Panc1 (cell line): ENCODE data around the gene MFAP3. TPM values are rescaled to one million over a fixed set of nuclear protein-coding genes. Genes with fewer than 3 reads are reported as not detected.

Experiments used
- ATAC-seq: fragments of 200-7000 bp; cut with Tn5 transposase; 2 replicates; pipeline ENCODE4 v1.9.1; 2020; ENCODE audit warnings: mild to moderate bottlenecking, moderate library complexity
- BruUV-seq: library from RNA; stranded (reverse); fragments of 400-500 nt; replicated peaks from 2 replicates; lab custom pipeline; 2021; lab: Mats Ljungman, UMichigan
- CTCF ChIA-PET: fragments of 300-600 bp; sonication (Branson Sonifier 250); formaldehyde crosslinking; loops from one replicate; lab custom pipeline; 2022; ENCODE audit warnings: antibody characterized with exemption; lab: Charles Lee
- POLR2A ChIA-PET: fragments of 300-600 bp; sonication (Branson Sonifier 250); formaldehyde crosslinking; loops from one replicate; lab custom pipeline; 2022; ENCODE audit warnings: antibody characterized with exemption; lab: Charles Lee
- DNase-seq: peaks from one replicate; pipeline ENCODE4 v3.0.0-alpha.2; 2010; ENCODE audit warnings: low read depth, low spot score
- H3K27ac ChIP-seq: 2 replicates; pipeline ENCODE4 v1.5.1; 2011; ENCODE audit warnings: mild to moderate bottlenecking, low read length, inconsistent platforms
- H3K27me3 ChIP-seq: fragments of 200-500 bp; sonication (Bioruptor generic); 2 replicates; pipeline ENCODE4 v1.6.0; 2014; ENCODE audit warnings: low read length, inconsistent platforms; ENCODE audit not compliant: control insufficient read depth, insufficient read depth
- H3K36me3 ChIP-seq: fragments of 200-500 bp; sonication (Bioruptor generic); 2 replicates; pipeline ENCODE4 v1.5.1; 2014; ENCODE audit warnings: inconsistent platforms, mild to moderate bottlenecking, low read length, moderate library complexity; ENCODE audit not compliant: control insufficient read depth, insufficient read depth
- H3K4me1 ChIP-seq: 2 replicates; pipeline ENCODE4 v1.5.1; 2011; ENCODE audit warnings: inconsistent platforms, mild to moderate bottlenecking, low read length, moderate library complexity; ENCODE audit not compliant: control insufficient read depth, insufficient read depth
- H3K4me3 ChIP-seq, 2 experiments: 2 replicates each; pipeline ENCODE4 v1.5.1; 2011 to 2012; ENCODE audit warnings: low read depth in 2 of 2, low read length in 2 of 2, mild to moderate bottlenecking in 2 of 2, inconsistent platforms in 1 of 2, moderate library complexity in 1 of 2
- H3K9me3 ChIP-seq: fragments of 200-500 bp; sonication (Bioruptor generic); 2 replicates; pipeline ENCODE4 v1.5.1; 2014; ENCODE audit warnings: low read depth, mild to moderate bottlenecking, inconsistent platforms, low read length, moderate library complexity; ENCODE audit not compliant: control insufficient read depth, insufficient read depth
- POLR2AphosphoS5 ChIP-seq: IDR thresholded peaks from 2 replicates; pipeline ENCODE4 v1.6.1; 2012; ENCODE audit warnings: mild to moderate bottlenecking, low read depth, low read length, moderate library complexity
- REST ChIP-seq, 2 experiments: IDR thresholded peaks; 2 replicates each; pipeline ENCODE4 v1.6.1; 2011 to 2012; ENCODE audit warnings: low read depth in 2 of 2, control low read depth in 1 of 2, low read length in 1 of 2, mild to moderate bottlenecking in 1 of 2, moderate library complexity in 1 of 2; ENCODE audit not compliant: insufficient read depth in 1 of 2
- SIN3A ChIP-seq: IDR thresholded peaks from 2 replicates; pipeline ENCODE4 v1.6.1; 2012; ENCODE audit warnings: low read depth, mild to moderate bottlenecking, low read length, moderate library complexity, borderline replicate concordance; ENCODE audit not compliant: insufficient read depth
- TCF7L2 ChIP-seq: IDR thresholded peaks from 2 replicates; pipeline ENCODE4 v1.6.1; 2011; ENCODE audit warnings: mild to moderate bottlenecking, low read depth, low read length, inconsistent platforms
- in situ Hi-C: cut with HindIII; loops from 2 replicates; pipeline ENCODE4 v1.10.0; 2016; ENCODE audit warnings: low sequenced_read_pairs, low pct_unique_long_range_greater_than_20kb
- intact Hi-C: fragments of 100-400 bp; cut with micrococcal nuclease; formaldehyde crosslinking; loops from one replicate; pipeline ENCODE4 v1.10.0; 2022; ENCODE audit not compliant: unreplicated experiment
- total RNA-seq: library from RNA; stranded (reverse); gene quantifications from one replicate; pipeline ENCODE4 v1.2.1, GENCODE V29; 2021; ENCODE audit not compliant: unreplicated experiment
- TF ChIP-seq, protein P1 (sequence below): fragments of 450-650 bp; IDR thresholded peaks from 2 replicates; pipeline ENCODE4 v1.5.1; 2017; ENCODE audit warnings: mild to moderate bottlenecking

MFAP3 gene
- total RNA-seq, 1 experiment from 2014 or later: 24.2 TPM

- DNase-seq: no peak
- TF ChIP-seq SIN3A (no peak), REST (IDR thresholded peaks at IDR 0.05; ENCODE audit: insufficient read depth in 1 of 2, low read depth in 2 of 2, low read length in 1 of 2) (no peak), TCF7L2 (no peak), POLR2AphosphoS5 (no peak)
- TF ChIP-seq, protein P1, sequence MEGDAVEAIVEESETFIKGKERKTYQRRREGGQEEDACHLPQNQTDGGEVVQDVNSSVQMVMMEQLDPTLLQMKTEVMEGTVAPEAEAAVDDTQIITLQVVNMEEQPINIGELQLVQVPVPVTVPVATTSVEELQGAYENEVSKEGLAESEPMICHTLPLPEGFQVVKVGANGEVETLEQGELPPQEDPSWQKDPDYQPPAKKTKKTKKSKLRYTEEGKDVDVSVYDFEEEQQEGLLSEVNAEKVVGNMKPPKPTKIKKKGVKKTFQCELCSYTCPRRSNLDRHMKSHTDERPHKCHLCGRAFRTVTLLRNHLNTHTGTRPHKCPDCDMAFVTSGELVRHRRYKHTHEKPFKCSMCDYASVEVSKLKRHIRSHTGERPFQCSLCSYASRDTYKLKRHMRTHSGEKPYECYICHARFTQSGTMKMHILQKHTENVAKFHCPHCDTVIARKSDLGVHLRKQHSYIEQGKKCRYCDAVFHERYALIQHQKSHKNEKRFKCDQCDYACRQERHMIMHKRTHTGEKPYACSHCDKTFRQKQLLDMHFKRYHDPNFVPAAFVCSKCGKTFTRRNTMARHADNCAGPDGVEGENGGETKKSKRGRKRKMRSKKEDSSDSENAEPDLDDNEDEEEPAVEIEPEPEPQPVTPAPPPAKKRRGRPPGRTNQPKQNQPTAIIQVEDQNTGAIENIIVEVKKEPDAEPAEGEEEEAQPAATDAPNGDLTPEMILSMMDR: no peak
- Histone ChIP-seq H3K27ac (no peak overlapping the region), H3K9me3 (no peaks in the 10 kb centered on the region), H3K27me3 (no peaks in the 10 kb centered on the region), H3K4me1 (no peaks in the 10 kb centered on the region), H3K4me3 (no peak overlapping the region), H3K36me3 (no peaks in the 10 kb centered on the region)
- in situ Hi-C loops (no loop called here), intact Hi-C loops (no loop called here)
- BruUV-seq: no TSS peak
- POLR2A ChIA-PET: interaction anchor here (0.6 kb wide), 1 partner anchor 559 kb away, joined by 5 read pairs; no protein-coding TSS in a partner anchor
- no peak for ATAC-seq
- CTCF ChIA-PET: no interaction called here
Measured at GRCh38 chr5:154005648-154006047, 33.1 kb upstream of the MFAP3 start.

DNA sequence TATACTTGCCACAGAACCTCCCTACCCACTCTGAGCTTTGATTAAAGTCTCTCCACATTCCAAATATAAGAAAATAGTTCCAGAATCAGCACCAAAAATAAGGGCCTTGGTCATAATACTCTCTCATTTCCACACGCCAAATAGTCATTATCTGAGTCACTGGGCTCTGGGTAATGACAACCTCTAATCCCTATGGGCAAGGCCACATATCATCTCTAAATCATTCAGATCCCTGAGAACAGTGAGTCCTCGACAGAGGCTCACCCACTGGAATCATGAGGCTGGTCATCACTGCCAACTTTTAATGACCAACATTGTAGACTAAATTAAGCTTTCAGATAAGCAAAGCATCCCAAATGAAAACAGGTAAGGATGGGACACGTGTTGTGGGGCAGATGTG is 28.1 kb upstream of the MFAP3 start:
- POLR2A ChIA-PET: no interaction called here
- no peak overlapping the region for H3K4me3 ChIP-seq
- in situ Hi-C loops: no loop called here
- TF ChIP-seq REST (IDR thresholded peaks at IDR 0.05; ENCODE audit: insufficient read depth in 1 of 2, low read depth in 2 of 2, low read length in 1 of 2): no peak
- TF ChIP-seq TCF7L2: no peak
- no peaks in the 10 kb centered on the region for H3K4me1 ChIP-seq
- no peak overlapping the region for H3K27ac ChIP-seq
- BruUV-seq: no TSS peak
- H3K9me3 ChIP-seq: no peaks in the 10 kb centered on the region
- H3K27me3 ChIP-seq: no peaks in the 10 kb centered on the region
- no peak for ATAC-seq
- no peak for DNase-seq
- no peaks in the 10 kb centered on the region for H3K36me3 ChIP-seq
- intact Hi-C loops: no loop called here
- CTCF ChIA-PET: no interaction called here
